Loucy (cell line): ENCODE measurements around the gene ISCA1.

Source experiments
- H2AFZ ChIP-seq: fragments of 200-600 bp; sonication (generic); 2 replicates; pipeline ENCODE4 v1.6.0; 2016; ENCODE audit warnings: antibody characterized with exemption, mild to moderate bottlenecking, low read length, moderate library complexity
- H3F3A ChIP-seq: fragments of 200-600 bp; 2 replicates; pipeline ENCODE4 v1.6.0; 2016; ENCODE audit warnings: antibody characterized with exemption, low read depth, mild to moderate bottlenecking
- H3K27me3 ChIP-seq: fragments of 200-600 bp; sonication (generic); 2 replicates; pipeline ENCODE4 v1.6.1; 2014; ENCODE audit warnings: low read length, mild to moderate bottlenecking; ENCODE audit not compliant: insufficient read depth, poor library complexity, severe bottlenecking
- H3K36me3 ChIP-seq: fragments of 200-600 bp; sonication (generic); 2 replicates; pipeline ENCODE4 v1.6.1; 2016; ENCODE audit warnings: low read length; ENCODE audit not compliant: insufficient read depth
- H3K4me1 ChIP-seq: fragments of 200-600 bp; sonication (generic); 2 replicates; pipeline ENCODE4 v1.5.1; 2014; ENCODE audit warnings: low read length, mild to moderate bottlenecking; ENCODE audit not compliant: insufficient read depth, poor library complexity, severe bottlenecking
- H3K4me2 ChIP-seq: fragments of 200-600 bp; sonication (generic); 2 replicates; pipeline ENCODE4 v1.6.0; 2014; ENCODE audit warnings: antibody characterized with exemption, low read length, low read depth, mild to moderate bottlenecking; ENCODE audit not compliant: poor library complexity, severe bottlenecking
- H3K4me3 ChIP-seq: fragments of 200-600 bp; sonication (generic); 2 replicates; pipeline ENCODE4 v1.5.1; 2014; ENCODE audit warnings: low read length, mild to moderate bottlenecking, mixed read lengths; ENCODE audit not compliant: poor library complexity, severe bottlenecking
- H3K79me2 ChIP-seq: fragments of 200-600 bp; sonication (generic); 2 replicates; pipeline ENCODE4 v1.6.1; 2014; ENCODE audit warnings: low read length; ENCODE audit not compliant: insufficient read depth
- H3K9ac ChIP-seq: fragments of 200-600 bp; sonication (generic); 2 replicates; pipeline ENCODE4 v1.6.0; 2014; ENCODE audit warnings: mild to moderate bottlenecking, low read depth, low read length, moderate library complexity; ENCODE audit not compliant: poor library complexity, severe bottlenecking
- H3K9me2 ChIP-seq: fragments of 200-600 bp; sonication (generic); replicated peaks from 2 replicates; pipeline ENCODE4 v1.6.1; 2016; ENCODE audit warnings: low read depth, low read length, mixed read lengths
- H3K9me3 ChIP-seq: fragments of 200-600 bp; sonication (generic); 2 replicates; pipeline ENCODE4 v1.6.1; 2014; ENCODE audit warnings: mild to moderate bottlenecking, antibody characterized with exemption, low read length, low read depth; ENCODE audit not compliant: insufficient read depth
- H4K20me1 ChIP-seq: fragments of 200-600 bp; sonication (generic); 2 replicates; pipeline ENCODE4 v1.6.0; 2014; ENCODE audit warnings: antibody characterized with exemption, low read length, mild to moderate bottlenecking; ENCODE audit not compliant: insufficient read depth, poor library complexity, severe bottlenecking
- EZH2phosphoT487 ChIP-seq: fragments of 200-600 bp; IDR thresholded peaks from 2 replicates; pipeline ENCODE4 v1.6.1; 2018; ENCODE audit warnings: antibody characterized with exemption, mild to moderate bottlenecking, moderate library complexity, borderline replicate concordance
- TF ChIP-seq, protein P1 (sequence below): fragments of 200-600 bp; sonication (generic); conservative IDR thresholded peaks from 2 replicates; pipeline ENCODE4 v1.5.1; 2014; ENCODE audit warnings: mild to moderate bottlenecking, antibody characterized with exemption, low read length

The ISCA1 gene

GRCh38 chr9:86217076-86217755 is 65.1 kb downstream of the ISCA1 start:
- no peaks in the 10 kb centered on the region for H3K79me2 ChIP-seq
- no peak overlapping the region for H2AFZ ChIP-seq
- no peaks in the 10 kb centered on the region for H3K4me1 ChIP-seq

More at GRCh38 chr9:86217076-86217755, 65.1 kb downstream of the ISCA1 start:
- H3K4me2 ChIP-seq, result no peak overlapping the region
- no peaks in the 10 kb centered on the region for H3K27me3 ChIP-seq
- no peak overlapping the region for H3K9ac ChIP-seq
- no peak for TF ChIP-seq EZH2phosphoT487
- TF ChIP-seq, protein P1, sequence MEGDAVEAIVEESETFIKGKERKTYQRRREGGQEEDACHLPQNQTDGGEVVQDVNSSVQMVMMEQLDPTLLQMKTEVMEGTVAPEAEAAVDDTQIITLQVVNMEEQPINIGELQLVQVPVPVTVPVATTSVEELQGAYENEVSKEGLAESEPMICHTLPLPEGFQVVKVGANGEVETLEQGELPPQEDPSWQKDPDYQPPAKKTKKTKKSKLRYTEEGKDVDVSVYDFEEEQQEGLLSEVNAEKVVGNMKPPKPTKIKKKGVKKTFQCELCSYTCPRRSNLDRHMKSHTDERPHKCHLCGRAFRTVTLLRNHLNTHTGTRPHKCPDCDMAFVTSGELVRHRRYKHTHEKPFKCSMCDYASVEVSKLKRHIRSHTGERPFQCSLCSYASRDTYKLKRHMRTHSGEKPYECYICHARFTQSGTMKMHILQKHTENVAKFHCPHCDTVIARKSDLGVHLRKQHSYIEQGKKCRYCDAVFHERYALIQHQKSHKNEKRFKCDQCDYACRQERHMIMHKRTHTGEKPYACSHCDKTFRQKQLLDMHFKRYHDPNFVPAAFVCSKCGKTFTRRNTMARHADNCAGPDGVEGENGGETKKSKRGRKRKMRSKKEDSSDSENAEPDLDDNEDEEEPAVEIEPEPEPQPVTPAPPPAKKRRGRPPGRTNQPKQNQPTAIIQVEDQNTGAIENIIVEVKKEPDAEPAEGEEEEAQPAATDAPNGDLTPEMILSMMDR, result no peak
- H3K9me2 ChIP-seq, result no peaks in the 10 kb centered on the region
- no peaks in the 10 kb centered on the region for H3K9me3 ChIP-seq
- no peaks in the 10 kb centered on the region for H3K36me3 ChIP-seq
- H3F3A ChIP-seq, result no peaks in the 10 kb centered on the region
- no peaks in the 10 kb centered on the region for H4K20me1 ChIP-seq
- no peak overlapping the region for H3K4me3 ChIP-seq
